Measurements from ENCODE around the gene FAS.

DNA sequence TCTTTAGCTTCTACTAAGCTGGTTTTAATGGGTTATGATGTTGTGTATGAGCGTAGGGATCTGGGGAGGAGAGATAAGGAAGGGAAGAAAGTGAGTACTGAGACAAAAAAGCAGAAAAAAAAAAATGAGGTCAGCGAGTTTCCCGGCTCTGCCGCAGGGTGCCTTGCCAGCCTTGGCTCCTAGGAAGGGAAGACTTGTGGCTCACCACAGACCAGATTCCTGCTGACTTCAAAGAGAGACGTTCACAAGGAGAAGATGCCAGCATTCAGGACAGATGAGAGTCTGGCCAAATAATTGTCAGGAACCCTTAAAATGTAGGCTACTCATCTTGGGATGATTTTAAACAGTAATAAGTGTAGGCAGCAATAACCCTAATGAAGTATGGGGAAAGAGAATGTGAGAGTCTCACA lies 11.4 kb upstream of the FAS start:
- TF ChIP-seq NR2F2 (IDR thresholded peaks at IDR 0.05): no peak
- TF ChIP-seq, protein P1, sequence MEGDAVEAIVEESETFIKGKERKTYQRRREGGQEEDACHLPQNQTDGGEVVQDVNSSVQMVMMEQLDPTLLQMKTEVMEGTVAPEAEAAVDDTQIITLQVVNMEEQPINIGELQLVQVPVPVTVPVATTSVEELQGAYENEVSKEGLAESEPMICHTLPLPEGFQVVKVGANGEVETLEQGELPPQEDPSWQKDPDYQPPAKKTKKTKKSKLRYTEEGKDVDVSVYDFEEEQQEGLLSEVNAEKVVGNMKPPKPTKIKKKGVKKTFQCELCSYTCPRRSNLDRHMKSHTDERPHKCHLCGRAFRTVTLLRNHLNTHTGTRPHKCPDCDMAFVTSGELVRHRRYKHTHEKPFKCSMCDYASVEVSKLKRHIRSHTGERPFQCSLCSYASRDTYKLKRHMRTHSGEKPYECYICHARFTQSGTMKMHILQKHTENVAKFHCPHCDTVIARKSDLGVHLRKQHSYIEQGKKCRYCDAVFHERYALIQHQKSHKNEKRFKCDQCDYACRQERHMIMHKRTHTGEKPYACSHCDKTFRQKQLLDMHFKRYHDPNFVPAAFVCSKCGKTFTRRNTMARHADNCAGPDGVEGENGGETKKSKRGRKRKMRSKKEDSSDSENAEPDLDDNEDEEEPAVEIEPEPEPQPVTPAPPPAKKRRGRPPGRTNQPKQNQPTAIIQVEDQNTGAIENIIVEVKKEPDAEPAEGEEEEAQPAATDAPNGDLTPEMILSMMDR (IDR thresholded peaks at IDR 0.05; ENCODE audit: low read depth, low read length, missing input control): no peak
- TF ChIP-seq, protein P2, sequence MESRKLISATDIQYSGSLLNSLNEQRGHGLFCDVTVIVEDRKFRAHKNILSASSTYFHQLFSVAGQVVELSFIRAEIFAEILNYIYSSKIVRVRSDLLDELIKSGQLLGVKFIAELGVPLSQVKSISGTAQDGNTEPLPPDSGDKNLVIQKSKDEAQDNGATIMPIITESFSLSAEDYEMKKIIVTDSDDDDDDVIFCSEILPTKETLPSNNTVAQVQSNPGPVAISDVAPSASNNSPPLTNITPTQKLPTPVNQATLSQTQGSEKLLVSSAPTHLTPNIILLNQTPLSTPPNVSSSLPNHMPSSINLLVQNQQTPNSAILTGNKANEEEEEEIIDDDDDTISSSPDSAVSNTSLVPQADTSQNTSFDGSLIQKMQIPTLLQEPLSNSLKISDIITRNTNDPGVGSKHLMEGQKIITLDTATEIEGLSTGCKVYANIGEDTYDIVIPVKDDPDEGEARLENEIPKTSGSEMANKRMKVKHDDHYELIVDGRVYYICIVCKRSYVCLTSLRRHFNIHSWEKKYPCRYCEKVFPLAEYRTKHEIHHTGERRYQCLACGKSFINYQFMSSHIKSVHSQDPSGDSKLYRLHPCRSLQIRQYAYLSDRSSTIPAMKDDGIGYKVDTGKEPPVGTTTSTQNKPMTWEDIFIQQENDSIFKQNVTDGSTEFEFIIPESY (IDR thresholded peaks at IDR 0.05): no peak
- no peak for TF ChIP-seq JUND (IDR thresholded peaks at IDR 0.05)
- TF ChIP-seq, protein P3, sequence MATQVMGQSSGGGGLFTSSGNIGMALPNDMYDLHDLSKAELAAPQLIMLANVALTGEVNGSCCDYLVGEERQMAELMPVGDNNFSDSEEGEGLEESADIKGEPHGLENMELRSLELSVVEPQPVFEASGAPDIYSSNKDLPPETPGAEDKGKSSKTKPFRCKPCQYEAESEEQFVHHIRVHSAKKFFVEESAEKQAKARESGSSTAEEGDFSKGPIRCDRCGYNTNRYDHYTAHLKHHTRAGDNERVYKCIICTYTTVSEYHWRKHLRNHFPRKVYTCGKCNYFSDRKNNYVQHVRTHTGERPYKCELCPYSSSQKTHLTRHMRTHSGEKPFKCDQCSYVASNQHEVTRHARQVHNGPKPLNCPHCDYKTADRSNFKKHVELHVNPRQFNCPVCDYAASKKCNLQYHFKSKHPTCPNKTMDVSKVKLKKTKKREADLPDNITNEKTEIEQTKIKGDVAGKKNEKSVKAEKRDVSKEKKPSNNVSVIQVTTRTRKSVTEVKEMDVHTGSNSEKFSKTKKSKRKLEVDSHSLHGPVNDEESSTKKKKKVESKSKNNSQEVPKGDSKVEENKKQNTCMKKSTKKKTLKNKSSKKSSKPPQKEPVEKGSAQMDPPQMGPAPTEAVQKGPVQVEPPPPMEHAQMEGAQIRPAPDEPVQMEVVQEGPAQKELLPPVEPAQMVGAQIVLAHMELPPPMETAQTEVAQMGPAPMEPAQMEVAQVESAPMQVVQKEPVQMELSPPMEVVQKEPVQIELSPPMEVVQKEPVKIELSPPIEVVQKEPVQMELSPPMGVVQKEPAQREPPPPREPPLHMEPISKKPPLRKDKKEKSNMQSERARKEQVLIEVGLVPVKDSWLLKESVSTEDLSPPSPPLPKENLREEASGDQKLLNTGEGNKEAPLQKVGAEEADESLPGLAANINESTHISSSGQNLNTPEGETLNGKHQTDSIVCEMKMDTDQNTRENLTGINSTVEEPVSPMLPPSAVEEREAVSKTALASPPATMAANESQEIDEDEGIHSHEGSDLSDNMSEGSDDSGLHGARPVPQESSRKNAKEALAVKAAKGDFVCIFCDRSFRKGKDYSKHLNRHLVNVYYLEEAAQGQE (IDR thresholded peaks at IDR 0.05): no peak
- no peak for TF ChIP-seq TAF1 (conservative IDR thresholded peaks at IDR 0.05)
- TF ChIP-seq, protein P4, sequence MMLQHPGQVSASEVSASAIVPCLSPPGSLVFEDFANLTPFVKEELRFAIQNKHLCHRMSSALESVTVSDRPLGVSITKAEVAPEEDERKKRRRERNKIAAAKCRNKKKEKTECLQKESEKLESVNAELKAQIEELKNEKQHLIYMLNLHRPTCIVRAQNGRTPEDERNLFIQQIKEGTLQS (IDR thresholded peaks at IDR 0.05): no peak

Measured in liver (tissue), 3 donors.